Uterus (tissue), 2 donors: ENCODE data around the gene TACR1.

Experiments used
- POLR2A ChIP-seq, 2 donors: fragments of 450-650 bp; IDR thresholded peaks; one replicate each; pipeline ENCODE4 v1.6.1; 2016; ENCODE audit warnings: antibody characterized with exemption in 2 of 2, mild to moderate bottlenecking in 1 of 2, moderate library complexity in 1 of 2
- TF ChIP-seq, protein P1 (sequence below), 4 experiments: fragments of 200-600 bp in 2 of 4; fragments of 450-650 bp in 2 of 4; sonication (generic) in 2 of 4; IDR thresholded peaks; one replicate each; pipeline ENCODE4 v1.5.1; 2016 to 2019; ENCODE audit warnings: antibody characterized with exemption in 4 of 4, mild to moderate bottlenecking in 2 of 4, moderate library complexity in 1 of 4

GRCh38 chr2:75168186-75168585, 31.1 kb downstream of the TACR1 start:
- no peak for TF ChIP-seq POLR2A (IDR thresholded peaks at IDR 0.05)
- TF ChIP-seq, protein P1, sequence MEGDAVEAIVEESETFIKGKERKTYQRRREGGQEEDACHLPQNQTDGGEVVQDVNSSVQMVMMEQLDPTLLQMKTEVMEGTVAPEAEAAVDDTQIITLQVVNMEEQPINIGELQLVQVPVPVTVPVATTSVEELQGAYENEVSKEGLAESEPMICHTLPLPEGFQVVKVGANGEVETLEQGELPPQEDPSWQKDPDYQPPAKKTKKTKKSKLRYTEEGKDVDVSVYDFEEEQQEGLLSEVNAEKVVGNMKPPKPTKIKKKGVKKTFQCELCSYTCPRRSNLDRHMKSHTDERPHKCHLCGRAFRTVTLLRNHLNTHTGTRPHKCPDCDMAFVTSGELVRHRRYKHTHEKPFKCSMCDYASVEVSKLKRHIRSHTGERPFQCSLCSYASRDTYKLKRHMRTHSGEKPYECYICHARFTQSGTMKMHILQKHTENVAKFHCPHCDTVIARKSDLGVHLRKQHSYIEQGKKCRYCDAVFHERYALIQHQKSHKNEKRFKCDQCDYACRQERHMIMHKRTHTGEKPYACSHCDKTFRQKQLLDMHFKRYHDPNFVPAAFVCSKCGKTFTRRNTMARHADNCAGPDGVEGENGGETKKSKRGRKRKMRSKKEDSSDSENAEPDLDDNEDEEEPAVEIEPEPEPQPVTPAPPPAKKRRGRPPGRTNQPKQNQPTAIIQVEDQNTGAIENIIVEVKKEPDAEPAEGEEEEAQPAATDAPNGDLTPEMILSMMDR (IDR thresholded peaks at IDR 0.05) = no peak
